HEK293 (cell line): ENCODE data around the gene GUK1.

ENCODE experiments used
- CTCF ChIA-PET: fragments of 350-600 bp; formaldehyde crosslinking; extraction: SDS; loops from one replicate; lab custom pipeline; 2021; ENCODE audit warnings: antibody characterized with exemption; lab: Yijun Ruan, JAX
- POLR2A ChIA-PET: fragments of 300-600 bp; formaldehyde crosslinking; extraction: SDS; loops from one replicate; lab custom pipeline; 2020; ENCODE audit warnings: antibody characterized with exemption, inconsistent platforms; lab: Yijun Ruan, JAX
- H3K27ac ChIP-seq: fragments of 200-500 bp; sonication (Bioruptor generic); 2 replicates; pipeline ENCODE4 v1.5.1; 2014; ENCODE audit warnings: low read depth, low read length, control low read depth, inconsistent platforms; ENCODE audit errors: extremely low read depth
- H3K36me3 ChIP-seq, 2 experiments: fragments of 200-500 bp in 1 of 2; sonication (Bioruptor generic) in 1 of 2; 1 replicate in 1 of 2; 2 replicates in 1 of 2; pipeline ENCODE4 v1.5.1; 2014 to 2017; ENCODE audit warnings: inconsistent platforms in 2 of 2, low read length in 2 of 2; ENCODE audit not compliant: control insufficient read depth in 2 of 2, insufficient read depth in 1 of 2
- H3K4me1 ChIP-seq: fragments of 200-500 bp; sonication (Bioruptor generic); 2 replicates; pipeline ENCODE4 v1.5.1; 2014; ENCODE audit warnings: mild to moderate bottlenecking, low read length, inconsistent platforms; ENCODE audit not compliant: control insufficient read depth, insufficient read depth
- H3K4me3 ChIP-seq: 2 replicates; pipeline ENCODE4 v1.5.1; 2011; ENCODE audit warnings: low read depth, mild to moderate bottlenecking, control low read depth, low read length, moderate library complexity
- H3K9me3 ChIP-seq: fragments of 200-500 bp; sonication (Bioruptor generic); 2 replicates; pipeline ENCODE4 v1.5.1; 2014; ENCODE audit warnings: low read depth, low read length, inconsistent platforms; ENCODE audit not compliant: control insufficient read depth, insufficient read depth
- HIC1 ChIP-seq: fragments of 450-650 bp; formaldehyde crosslinking; IDR thresholded peaks from 2 replicates; pipeline ENCODE4 v1.5.1; 2016; ENCODE audit warnings: missing biosample characterization, missing genetic modification characterization
- KLF1 ChIP-seq: fragments of 450-650 bp; formaldehyde crosslinking; IDR thresholded peaks from 2 replicates; pipeline ENCODE4 v1.5.1; 2016; ENCODE audit warnings: missing biosample characterization, missing genetic modification characterization
- KLF16 ChIP-seq: fragments of 450-650 bp; formaldehyde crosslinking; IDR thresholded peaks from 2 replicates; pipeline ENCODE4 v1.5.1; 2017; ENCODE audit warnings: missing biosample characterization, missing genetic modification characterization
- KLF17 ChIP-seq: fragments of 450-650 bp; formaldehyde crosslinking; IDR thresholded peaks from 2 replicates; pipeline ENCODE4 v1.5.1; 2016; ENCODE audit warnings: missing biosample characterization, missing genetic modification characterization
- OSR2 ChIP-seq: fragments of 450-650 bp; formaldehyde crosslinking; IDR thresholded peaks from 2 replicates; pipeline ENCODE4 v1.5.1; 2016; ENCODE audit warnings: missing biosample characterization, missing genetic modification characterization
- PRDM1 ChIP-seq: fragments of 450-650 bp; formaldehyde crosslinking; IDR thresholded peaks from 2 replicates; pipeline ENCODE4; 2016; ENCODE audit warnings: missing biosample characterization, missing genetic modification characterization
- SP3 ChIP-seq: fragments of 450-650 bp; formaldehyde crosslinking; IDR thresholded peaks from 2 replicates; pipeline ENCODE4 v1.5.1; 2016; ENCODE audit warnings: missing biosample characterization, missing genetic modification characterization
- ZBTB1 ChIP-seq: fragments of 450-650 bp; formaldehyde crosslinking; IDR thresholded peaks from 2 replicates; pipeline ENCODE4 v1.5.1; 2016; ENCODE audit warnings: missing biosample characterization, missing genetic modification characterization
- ZNF10 ChIP-seq: fragments of 450-650 bp; formaldehyde crosslinking; IDR thresholded peaks from 2 replicates; pipeline ENCODE4 v1.5.1; 2017; ENCODE audit warnings: missing biosample characterization, missing genetic modification characterization
- ZNF157 ChIP-seq: fragments of 450-650 bp; formaldehyde crosslinking; IDR thresholded peaks from 2 replicates; pipeline ENCODE4 v1.5.1; 2016; ENCODE audit warnings: missing biosample characterization, missing genetic modification characterization
- ZNF311 ChIP-seq: fragments of 450-650 bp; formaldehyde crosslinking; IDR thresholded peaks from 2 replicates; pipeline ENCODE4 v1.5.1; 2017; ENCODE audit warnings: missing biosample characterization, missing genetic modification characterization, borderline replicate concordance
- ZNF350 ChIP-seq: fragments of 450-650 bp; formaldehyde crosslinking; IDR thresholded peaks from 2 replicates; pipeline ENCODE4 v1.5.0; 2017; ENCODE audit warnings: missing biosample characterization, mild to moderate bottlenecking, missing genetic modification characterization
- ZNF366 ChIP-seq: fragments of 450-650 bp; formaldehyde crosslinking; conservative IDR thresholded peaks from 2 replicates; pipeline ENCODE4 v1.5.1; 2016; ENCODE audit warnings: missing biosample characterization, missing genetic modification characterization
- ZNF621 ChIP-seq: fragments of 450-650 bp; formaldehyde crosslinking; IDR thresholded peaks from 2 replicates; pipeline ENCODE4 v1.5.1; 2017; ENCODE audit warnings: missing biosample characterization, missing genetic modification characterization
- ZNF670 ChIP-seq: fragments of 450-650 bp; formaldehyde crosslinking; IDR thresholded peaks from 2 replicates; pipeline ENCODE4 v1.5.1; 2016; ENCODE audit warnings: missing biosample characterization, missing genetic modification characterization, low read depth
- ZNF785 ChIP-seq: fragments of 450-650 bp; formaldehyde crosslinking; IDR thresholded peaks from 2 replicates; pipeline ENCODE4 v1.5.1; 2016; ENCODE audit warnings: missing biosample characterization, missing genetic modification characterization
- ZNF791 ChIP-seq: fragments of 450-650 bp; formaldehyde crosslinking; IDR thresholded peaks from 2 replicates; pipeline ENCODE4 v1.5.1; 2016; ENCODE audit warnings: missing biosample characterization, missing genetic modification characterization
- TF ChIP-seq, protein P1 (sequence below): fragments of 450-650 bp; formaldehyde crosslinking; IDR thresholded peaks from 2 replicates; pipeline ENCODE4 v1.5.1; 2016; ENCODE audit warnings: missing biosample characterization, missing genetic modification characterization

The GUK1 gene

DNA sequence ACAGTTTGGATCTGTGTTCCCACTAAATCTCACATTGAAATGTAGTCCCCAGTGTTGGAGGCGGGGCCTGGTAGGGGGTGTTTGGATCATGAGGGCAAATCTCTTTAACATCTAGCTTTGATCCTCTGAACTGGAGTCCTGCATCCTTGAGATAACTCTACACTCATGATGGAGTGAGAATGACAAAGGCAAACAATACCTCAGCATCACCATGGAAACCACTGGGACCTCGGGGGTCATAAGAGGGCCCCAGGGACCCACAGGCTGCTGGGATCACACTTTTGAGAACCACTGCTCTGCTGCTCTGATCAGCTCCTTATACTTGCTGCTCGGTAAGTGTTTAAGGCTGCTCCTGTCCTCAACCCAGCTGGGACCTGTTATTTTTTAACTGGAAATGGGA, 54.4 kb downstream of the GUK1 start:
- Histone ChIP-seq H3K4me1 (no peaks in the 10 kb centered on the region), H3K27ac (no peak overlapping the region), H3K36me3 (no peaks in the 10 kb centered on the region), H3K4me3 (no peak overlapping the region), H3K9me3 (no peaks in the 10 kb centered on the region)
- POLR2A ChIA-PET = interaction anchor here (0.8 kb wide), 1 partner anchor 20 kb away, joined by 3 read pairs; no protein-coding TSS in a partner anchor
- TF ChIP-seq OSR2 (tag by site-specific recombination) (no peak), ZNF157 (tag by site-specific recombination) (no peak), ZNF785 (tag by site-specific recombination) (no peak), KLF1 (tag by site-specific recombination) (no peak), SP3 (no peak), ZNF791 (no peak), PRDM1 (no peak), ZNF670 (tag by site-specific recombination) (no peak), KLF16 (tag by site-specific recombination) (no peak), ZBTB1 (no peak), ZNF621 (tag by site-specific recombination) (no peak), HIC1 (no peak), ZNF10 (tag by site-specific recombination) (no peak), ZNF350 (tag by site-specific recombination) (no peak), ZNF311 (tag by site-specific recombination) (no peak), KLF17 (tag by site-specific recombination) (no peak)
- TF ChIP-seq, protein P1, sequence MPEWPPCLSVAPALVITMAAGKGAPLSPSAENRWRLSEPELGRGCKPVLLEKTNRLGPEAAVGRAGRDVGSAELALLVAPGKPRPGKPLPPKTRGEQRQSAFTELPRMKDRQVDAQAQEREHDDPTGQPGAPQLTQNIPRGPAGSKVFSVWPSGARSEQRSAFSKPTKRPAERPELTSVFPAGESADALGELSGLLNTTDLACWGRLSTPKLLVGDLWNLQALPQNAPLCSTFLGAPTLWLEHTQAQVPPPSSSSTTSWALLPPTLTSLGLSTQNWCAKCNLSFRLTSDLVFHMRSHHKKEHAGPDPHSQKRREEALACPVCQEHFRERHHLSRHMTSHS (tag by site-specific recombination) = no peak
- CTCF ChIA-PET = interaction anchor here (0.6 kb wide), 1 partner anchor 9 kb away, joined by 3 read pairs; no protein-coding TSS in a partner anchor

DNA sequence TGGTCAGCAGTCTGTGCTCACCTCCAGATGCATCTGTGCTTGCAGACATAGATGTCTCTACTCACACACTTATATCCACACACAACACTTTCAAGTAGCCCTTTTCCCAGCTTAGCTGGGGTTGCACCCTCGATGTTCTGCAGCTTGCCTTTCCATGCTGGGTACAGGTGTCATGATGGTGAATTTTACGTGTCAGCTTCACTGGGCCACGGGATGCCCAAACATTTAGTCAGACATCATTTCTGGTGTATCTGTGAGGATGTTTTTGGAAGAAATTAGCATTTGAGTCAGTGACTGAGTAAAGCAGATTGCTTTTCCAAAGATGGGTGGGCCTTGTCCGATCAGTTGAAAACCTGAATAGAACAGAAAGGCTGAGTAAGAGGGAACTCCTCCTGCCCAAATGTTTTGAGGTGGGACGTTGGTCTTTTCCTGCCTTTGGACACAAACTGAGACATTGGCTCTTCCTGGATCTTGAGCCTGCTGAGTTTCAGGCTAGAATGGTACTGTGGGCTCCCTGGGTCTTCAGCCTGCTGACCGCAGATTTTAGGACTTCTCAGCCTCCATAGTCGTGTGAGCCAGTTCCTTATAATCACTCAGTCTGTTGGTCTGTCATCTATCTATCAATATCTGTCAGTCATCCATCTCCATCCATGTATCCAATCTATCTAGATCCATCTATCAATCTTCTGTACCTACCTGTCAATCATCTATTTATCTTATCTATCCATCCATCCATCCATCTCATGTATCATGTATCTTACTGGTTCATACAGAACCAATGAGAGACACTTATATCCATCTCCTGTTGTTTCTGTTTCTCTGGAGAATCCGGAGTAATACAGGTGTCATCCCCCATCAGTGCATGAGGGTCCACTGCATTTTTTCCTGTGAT, 55.1 kb downstream of the GUK1 start:
- CTCF ChIA-PET = interaction anchor here (0.6 kb wide), 1 partner anchor 9 kb away, joined by 3 read pairs; no protein-coding TSS in a partner anchor
- Histone ChIP-seq H3K4me3 (no peak overlapping the region), H3K4me1 (no peaks in the 10 kb centered on the region), H3K27ac (no peak overlapping the region), H3K36me3 (no peaks in the 10 kb centered on the region), H3K9me3 (no peaks in the 10 kb centered on the region)
- peak; percentile 99 for TF ChIP-seq ZNF10 (tag by site-specific recombination)
- TF ChIP-seq ZNF366 (tag by site-specific recombination) = no peak
- POLR2A ChIA-PET = no interaction called here
